Fibroblast of skin of back (primary cell): ENCODE data around the gene PCDHA6.
A peak's percentile ranks its signal among the peaks of the same experiment; 100 is the strongest.
"Not testable (repeated sequence)": the region's sequence is repeated elsewhere in the genome, so short reads cannot be mapped to it uniquely, and the experiment has no call there.

Experiments used
- DNase-seq: peaks from one replicate; pipeline ENCODE4 v3.0.0-alpha.2; 2013

PCDHA6 gene

DNA sequence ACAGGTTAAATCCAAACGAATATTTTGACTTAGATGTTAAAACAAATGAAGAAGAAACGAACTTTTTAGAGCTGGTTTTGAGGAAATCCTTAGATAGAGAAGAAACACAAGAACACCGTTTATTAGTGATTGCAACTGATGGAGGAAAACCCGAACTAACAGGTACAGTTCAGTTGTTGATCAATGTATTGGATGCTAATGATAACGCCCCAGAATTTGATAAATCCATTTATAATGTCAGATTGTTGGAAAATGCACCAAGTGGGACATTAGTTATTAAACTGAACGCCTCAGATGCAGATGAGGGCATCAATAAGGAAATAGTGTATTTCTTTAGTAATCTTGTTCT, 5.5 kb upstream of the PCDHA6 start:
- DNase-seq: no peak

DNA sequence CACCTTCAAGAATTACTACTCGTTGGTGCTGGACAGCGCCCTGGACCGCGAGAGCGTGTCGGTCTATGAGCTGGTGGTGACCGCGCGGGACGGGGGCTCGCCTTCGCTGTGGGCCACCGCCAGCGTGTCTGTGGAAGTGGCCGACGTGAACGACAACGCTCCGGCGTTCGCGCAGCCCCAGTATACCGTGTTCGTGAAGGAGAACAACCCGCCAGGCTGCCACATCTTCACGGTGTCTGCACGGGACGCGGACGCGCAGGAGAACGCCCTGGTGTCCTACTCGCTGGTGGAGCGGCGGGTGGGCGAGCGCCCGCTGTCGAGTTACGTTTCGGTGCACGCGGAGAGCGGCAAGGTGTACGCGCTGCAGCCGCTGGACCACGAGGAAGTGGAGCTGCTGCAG, 4.8 kb upstream of the PCDHA6 start:
- DNase-seq: not testable (repeated sequence)

DNA sequence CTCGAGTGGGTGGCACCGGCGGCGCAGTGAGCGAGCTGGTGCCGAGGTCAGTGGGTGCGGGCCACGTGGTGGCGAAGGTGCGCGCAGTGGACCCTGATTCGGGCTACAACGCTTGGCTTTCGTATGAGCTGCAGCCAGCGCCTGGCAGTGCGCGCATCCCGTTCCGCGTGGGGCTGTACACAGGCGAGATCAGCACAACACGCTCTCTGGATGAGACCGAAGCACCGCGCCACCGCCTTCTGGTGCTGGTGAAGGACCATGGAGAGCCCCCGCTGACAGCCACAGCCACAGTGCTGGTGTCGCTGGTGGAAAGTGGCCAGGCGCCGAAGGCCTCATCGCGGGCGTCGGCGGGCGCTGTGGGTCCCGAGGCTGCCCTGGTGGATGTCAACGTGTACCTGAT, 4.3 kb upstream of the PCDHA6 start:
- DNase-seq: no peak

DNA sequence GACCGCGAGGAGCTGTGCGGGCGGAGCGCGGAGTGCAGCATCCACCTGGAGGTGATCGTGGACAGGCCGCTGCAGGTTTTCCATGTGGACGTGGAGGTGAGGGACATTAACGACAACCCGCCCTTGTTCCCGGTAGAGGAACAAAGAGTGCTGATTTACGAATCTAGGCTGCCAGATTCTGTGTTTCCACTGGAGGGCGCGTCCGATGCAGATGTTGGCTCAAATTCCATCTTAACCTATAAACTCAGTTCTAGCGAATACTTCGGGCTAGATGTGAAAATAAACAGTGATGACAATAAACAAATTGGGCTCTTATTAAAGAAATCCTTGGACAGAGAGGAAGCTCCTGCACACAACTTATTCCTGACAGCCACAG, 590 bp downstream of the PCDHA6 start:
- DNase-seq: no peak

DNA sequence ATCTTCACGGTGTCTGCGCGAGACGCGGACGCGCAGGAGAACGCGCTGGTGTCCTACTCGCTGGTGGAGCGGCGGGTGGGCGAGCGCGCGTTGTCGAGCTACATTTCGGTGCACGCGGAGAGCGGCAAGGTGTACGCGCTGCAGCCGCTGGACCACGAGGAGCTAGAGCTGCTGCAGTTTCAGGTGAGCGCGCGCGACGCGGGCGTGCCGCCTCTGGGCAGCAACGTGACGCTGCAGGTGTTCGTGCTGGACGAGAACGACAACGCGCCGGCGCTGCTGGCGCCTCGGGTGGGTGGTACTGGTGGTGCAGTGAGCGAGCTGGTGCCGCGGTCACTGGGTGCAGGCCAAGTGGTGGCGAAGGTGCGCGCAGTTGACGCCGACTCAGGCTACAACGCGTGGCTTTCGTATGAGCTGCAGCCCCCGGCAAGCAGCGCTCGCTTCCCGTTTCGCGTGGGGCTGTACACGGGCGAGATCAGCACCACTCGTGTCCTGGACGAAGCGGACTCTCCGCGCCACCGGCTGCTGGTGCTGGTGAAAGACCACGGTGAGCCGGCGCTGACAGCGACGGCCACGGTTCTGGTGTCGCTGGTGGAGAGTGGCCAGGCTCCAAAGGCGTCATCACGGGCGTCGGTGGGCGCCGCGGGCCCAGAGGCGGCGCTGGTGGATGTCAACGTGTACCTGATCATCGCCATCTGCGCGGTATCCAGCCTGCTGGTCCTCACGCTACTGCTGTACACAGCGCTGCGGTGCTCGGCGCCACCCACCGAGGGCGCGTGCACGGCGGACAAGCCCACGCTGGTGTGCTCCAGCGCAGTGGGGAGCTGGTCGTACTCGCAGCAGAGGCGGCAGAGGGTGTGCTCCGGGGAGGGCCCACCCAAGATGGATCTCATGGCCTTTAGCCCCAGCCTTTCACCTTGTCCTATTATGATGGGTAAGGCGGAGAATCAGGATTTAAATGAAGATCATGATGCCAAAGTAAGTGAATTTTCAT, 2.0 kb downstream of the PCDHA6 start:
- not testable (repeated sequence) for DNase-seq

DNA sequence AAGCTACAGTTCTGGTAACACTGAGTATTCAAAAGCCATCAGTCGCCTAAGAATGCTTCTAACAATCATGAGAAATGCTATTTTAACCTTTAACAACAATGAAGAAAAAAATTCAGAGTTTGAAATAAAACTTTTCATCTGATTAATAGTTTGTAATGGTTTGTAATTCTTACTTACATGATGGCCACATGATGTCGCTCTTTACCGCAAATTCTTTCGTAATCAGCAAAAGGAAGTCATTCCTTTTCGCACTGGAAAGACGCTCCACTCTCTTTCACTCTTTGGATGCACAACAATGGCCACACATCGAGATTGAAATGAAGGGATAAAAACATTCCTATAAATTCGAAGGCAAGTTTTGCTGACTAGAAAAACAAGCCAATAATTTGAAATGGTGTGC, 6.2 kb downstream of the PCDHA6 start, which contains the start of gene PCDHA7:
Gene PCDHA7, plus strand, starts transcription at position 277 of the 400 bp plus-strand sequence. Its CDS starts 115 bp downstream, at position 392.
- DNase-seq: peak; percentile 18

DNA sequence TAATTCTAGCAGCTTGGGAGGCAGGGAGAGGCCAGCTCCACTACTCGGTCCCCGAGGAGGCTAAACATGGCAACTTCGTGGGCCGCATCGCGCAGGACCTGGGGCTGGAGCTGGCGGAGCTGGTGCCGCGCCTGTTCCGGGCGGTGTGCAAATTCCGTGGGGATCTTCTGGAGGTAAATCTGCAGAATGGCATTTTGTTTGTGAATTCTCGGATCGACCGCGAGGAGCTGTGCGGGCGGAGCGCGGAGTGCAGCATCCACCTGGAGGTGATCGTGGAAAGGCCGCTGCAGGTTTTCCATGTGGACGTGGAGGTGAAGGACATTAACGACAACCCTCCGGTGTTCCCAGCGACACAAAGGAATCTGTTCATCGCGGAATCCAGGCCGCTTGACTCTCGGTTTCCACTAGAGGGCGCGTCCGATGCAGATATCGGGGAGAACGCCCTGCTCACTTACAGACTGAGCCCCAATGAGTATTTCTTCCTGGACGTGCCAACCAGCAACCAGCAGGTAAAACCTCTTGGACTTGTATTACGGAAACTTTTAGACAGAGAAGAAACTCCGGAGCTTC, 6.8 kb downstream of the PCDHA6 start:
- not testable (repeated sequence) for DNase-seq

DNA sequence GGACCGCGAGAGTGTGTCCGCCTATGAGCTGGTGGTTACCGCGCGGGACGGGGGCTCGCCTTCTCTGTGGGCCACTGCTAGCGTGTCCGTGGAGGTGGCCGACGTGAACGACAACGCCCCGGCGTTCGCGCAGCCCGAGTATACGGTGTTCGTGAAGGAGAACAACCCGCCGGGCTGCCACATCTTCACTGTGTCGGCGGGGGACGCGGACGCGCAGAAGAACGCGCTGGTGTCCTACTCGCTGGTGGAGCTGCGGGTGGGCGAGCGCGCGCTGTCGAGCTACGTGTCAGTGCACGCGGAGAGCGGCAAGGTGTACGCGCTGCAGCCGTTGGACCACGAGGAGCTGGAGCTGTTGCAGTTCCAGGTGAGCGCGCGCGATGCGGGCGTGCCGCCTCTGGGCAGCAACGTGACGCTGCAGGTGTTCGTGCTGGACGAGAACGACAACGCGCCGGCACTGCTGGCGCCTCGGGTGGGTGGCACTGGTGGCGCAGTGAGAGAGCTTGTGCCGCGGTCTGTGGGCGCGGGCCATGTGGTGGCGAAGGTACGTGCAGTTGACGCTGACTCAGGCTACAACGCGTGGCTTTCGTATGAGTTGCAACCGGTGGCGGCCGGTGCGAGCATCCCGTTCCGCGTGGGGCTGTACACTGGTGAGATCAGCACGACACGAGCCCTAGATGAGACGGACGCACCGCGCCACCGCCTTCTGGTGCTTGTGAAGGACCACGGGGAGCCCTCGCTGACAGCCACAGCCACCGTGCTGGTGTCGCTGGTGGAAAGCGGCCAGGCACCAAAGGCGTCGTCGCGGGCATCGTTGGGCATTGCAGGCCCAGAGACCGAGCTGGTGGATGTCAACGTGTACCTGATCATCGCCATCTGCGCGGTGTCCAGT, 8.1 kb downstream of the PCDHA6 start:
- DNase-seq: no peak

DNA sequence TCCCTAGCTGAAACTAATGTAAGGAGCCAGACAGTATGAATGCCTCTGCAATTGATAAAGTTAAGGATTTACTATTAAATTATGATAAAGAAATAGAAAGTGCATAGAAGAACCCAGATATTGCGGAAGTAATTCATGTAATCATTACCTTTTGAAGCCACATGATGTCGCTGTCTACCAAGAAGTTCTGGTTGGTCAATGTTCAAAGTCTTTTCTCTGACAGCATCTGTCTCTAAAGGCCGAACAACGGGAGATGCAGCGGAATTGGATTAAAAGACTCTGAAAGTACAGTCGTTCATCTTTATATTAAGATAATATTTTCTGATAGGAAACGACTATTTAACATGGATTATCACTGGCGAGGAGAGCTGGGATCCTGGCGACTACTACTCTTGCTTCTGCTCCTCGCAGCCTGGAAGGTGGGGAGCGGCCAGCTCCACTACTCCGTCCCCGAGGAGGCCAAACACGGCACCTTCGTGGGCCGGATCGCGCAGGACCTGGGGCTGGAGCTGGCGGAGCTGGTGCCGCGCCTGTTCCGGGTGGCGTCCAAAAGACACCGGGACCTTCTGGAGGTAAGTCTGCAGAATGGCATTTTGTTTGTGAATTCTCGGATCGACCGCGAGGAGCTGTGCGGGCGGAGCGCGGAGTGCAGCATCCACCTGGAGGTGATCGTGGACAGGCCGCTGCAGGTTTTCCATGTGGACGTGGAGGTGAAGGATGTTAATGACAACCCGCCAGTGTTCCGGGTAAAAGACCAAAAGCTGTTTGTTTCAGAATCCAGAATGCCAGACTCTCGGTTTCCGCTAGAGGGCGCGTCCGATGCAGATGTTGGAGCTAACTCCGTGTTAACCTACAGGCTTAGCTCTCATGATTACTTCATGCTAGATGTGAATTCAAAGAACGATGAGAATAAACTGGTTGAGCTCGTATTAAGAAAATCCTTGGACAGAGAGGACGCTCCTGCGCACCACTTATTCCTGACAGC, 13.5 kb downstream of the PCDHA6 start, which contains the start of gene PCDHA8:
Gene PCDHA8, plus strand, starts transcription at position 210 of the 985 bp plus-strand sequence. Its CDS starts 135 bp downstream, at position 345.
- DNase-seq: no peak

DNA sequence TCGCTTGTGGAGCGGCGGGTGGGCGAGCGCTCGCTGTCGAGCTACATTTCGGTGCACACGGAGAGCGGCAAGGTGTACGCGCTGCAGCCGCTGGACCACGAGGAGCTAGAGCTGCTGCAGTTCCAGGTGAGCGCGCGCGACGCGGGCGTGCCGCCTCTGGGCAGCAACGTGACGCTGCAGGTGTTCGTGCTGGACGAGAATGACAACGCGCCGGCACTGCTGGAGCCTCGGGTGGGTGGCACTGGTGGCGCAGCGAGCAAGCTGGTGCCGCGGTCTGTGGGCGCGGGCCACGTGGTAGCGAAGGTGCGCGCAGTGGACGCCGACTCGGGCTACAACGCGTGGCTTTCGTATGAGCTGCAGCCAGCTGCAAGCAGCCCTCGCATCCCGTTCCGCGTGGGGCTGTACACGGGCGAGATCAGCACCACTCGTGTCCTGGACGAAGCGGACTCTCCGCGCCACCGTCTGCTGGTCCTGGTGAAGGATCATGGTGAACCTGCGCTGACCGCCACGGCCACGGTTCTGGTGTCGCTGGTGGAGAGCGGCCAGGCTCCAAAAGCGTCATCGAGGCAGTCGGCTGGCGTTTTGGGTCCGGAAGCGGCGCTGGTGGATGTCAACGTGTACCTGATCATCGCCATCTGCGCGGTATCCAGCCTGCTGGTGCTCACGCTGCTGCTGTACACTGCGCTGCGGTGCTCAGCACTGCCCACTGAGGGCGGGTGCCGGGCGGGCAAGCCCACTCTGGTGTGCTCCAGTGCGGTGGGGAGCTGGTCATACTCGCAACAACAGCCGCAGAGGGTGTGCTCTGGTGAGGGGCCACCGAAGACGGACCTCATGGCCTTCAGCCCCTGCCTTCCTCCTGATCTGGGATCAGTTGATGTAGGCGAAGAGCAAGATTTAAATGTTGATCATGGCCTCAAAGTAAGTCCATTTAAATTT, 15.3 kb downstream of the PCDHA6 start:
- DNase-seq: no peak

DNA sequence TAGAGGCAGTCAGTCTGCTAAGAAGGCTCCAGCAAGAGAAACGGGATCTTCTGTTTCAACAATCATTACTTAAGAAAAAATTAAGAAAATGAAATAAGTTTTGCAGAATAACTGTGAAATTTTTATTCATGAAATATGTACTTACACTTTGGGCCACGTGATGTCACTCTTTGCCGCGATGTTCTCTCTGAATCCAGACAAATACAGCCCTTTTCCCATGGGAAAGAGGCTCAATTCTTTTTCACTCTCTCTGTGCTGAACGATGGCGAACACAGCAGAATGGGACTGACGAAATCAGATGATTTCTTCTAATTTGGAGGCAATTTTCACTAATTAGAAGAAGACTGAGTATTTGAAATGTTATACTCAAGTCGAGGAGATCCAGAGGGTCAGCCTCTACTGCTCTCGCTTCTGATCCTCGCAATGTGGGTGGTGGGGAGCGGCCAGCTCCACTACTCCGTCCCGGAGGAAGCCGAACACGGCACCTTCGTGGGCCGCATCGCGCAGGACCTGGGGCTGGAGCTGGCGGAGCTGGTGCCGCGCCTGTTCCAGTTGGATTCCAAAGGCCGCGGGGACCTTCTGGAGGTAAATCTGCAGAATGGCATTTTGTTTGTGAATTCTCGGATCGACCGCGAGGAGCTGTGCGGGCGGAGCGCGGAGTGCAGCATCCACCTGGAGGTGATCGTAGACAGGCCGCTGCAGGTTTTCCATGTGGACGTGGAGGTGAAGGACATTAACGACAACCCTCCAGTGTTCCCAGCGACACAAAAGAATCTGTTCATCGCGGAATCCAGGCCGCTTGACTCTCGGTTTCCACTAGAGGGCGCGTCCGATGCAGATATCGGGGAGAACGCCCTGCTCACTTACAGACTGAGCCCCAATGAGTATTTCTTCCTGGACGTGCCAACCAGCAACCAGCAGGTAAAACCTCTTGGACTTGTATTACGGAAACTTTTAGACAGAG, 20.7 kb downstream of the PCDHA6 start, which contains the start of gene PCDHA9:
Gene PCDHA9, plus strand, starts transcription at position 244 of the 964 bp plus-strand sequence. Its CDS starts 114 bp downstream, at position 358.
- not testable (repeated sequence) for DNase-seq

DNA sequence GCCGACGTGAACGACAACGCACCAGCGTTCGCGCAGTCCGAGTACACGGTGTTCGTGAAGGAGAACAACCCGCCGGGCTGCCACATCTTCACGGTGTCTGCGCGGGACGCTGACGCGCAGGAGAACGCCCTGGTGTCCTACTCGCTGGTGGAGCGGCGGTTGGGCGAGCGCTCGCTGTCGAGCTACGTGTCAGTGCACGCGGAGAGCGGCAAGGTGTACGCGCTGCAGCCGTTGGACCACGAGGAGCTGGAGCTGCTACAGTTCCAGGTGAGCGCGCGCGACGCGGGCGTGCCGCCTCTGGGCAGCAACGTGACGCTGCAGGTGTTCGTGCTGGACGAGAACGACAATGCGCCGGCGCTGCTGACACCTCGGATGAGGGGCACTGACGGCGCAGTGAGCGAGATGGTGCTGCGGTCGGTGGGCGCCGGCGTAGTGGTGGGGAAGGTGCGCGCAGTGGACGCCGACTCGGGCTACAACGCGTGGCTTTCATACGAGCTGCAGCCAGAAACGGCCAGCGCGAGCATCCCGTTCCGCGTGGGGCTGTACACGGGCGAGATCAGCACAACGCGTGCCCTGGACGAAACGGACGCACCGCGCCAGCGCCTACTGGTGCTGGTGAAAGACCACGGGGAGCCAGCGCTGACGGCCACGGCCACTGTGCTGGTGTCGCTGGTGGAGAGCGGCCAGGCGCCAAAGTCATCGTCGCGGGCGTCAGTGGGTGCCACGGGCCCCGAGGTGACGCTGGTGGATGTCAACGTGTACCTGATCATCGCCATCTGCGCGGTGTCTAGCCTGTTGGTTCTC, 22.3 kb downstream of the PCDHA6 start:
- not testable (repeated sequence) for DNase-seq

DNA sequence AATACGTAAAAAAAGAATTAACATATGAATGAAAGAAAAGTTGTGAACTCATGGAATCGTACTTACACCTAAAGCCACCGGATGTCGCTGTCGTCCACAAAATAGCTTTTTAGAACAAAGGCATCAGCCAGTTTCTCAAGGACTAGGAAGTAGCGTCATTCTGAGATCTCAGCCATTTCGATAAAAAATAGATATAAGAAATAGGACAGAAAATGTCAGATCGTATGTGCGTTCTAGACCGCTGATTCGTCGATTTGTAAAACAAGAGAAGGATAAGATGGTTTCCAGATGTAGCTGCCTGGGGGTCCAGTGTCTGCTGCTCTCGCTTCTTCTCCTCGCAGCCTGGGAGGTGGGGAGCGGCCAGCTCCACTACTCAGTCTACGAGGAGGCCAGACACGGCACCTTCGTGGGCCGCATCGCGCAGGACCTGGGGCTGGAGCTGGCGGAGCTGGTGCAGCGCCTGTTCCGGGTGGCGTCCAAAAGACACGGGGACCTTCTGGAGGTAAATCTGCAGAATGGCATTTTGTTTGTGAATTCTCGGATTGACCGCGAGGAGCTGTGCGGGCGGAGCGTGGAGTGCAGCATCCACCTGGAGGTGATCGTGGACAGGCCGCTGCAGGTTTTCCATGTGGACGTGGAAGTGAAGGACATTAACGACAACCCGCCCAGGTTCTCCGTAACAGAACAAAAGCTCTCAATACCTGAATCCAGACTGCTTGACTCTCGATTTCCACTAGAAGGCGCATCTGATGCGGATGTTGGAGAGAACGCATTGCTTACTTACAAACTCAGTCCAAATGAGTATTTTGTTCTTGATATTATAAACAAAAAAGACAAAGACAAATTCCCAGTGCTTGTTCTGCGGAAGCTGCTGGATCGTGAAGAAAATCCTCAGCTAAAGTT, 28.3 kb downstream of the PCDHA6 start, which contains the start of gene PCDHA10:
Gene PCDHA10, plus strand, starts transcription at position 126 of the 903 bp plus-strand sequence. Its CDS starts 152 bp downstream, at position 278.
- DNase-seq: peak; percentile 3

DNA sequence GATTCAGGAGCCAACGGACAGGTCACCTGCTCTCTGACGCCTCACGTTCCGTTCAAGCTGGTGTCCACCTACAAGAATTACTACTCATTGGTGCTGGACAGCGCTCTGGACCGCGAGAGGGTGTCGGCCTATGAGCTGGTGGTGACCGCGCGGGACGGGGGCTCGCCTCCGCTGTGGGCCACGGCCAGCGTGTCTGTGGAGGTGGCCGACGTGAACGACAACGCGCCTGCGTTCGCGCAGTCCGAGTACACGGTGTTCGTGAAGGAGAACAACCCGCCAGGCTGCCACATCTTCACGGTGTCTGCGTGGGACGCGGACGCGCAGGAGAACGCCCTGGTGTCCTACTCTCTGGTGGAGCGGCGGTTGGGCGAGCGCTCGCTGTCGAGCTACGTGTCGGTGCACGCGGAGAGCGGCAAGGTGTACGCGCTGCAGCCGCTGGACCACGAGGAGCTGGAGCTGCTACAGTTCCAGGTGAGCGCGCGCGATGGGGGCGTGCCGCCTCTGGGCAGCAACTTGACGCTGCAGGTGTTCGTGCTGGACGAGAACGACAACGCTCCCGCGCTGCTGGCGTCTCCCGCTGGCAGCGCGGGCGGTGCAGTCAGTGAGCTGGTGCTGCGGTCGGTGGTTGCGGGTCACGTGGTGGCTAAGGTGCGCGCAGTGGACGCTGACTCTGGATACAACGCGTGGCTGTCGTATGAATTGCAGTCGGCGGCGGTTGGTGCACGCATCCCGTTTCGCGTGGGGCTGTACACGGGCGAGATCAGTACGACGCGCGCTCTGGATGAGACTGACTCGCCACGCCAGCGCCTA, 29.6 kb downstream of the PCDHA6 start:
- no peak for DNase-seq

DNA sequence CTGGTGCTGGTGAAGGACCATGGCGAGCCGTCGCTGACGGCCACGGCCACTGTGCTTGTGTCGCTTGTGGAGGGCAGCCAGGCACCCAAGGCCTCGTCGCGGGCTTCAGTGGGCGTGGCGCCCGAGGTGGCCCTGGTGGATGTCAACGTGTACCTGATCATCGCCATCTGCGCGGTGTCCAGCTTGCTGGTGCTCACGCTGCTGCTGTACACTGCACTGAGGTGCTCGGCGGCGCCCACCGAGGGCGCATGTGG, 30.2 kb downstream of the PCDHA6 start:
- no peak for DNase-seq
